NCI-H1092 (cell line): ENCODE results near the gene EIF2A.
A peak's percentile ranks its signal among the peaks of the same experiment; 100 is the strongest.
"Not testable (repeated sequence)": the region's sequence is repeated elsewhere in the genome, so short reads cannot be mapped to it uniquely, and the experiment has no call there.

Experiments used
- DNase-seq: peaks from one replicate; lab custom pipeline; 2025; lab: John Stamatoyannopoulos, UW

EIF2A gene

DNA sequence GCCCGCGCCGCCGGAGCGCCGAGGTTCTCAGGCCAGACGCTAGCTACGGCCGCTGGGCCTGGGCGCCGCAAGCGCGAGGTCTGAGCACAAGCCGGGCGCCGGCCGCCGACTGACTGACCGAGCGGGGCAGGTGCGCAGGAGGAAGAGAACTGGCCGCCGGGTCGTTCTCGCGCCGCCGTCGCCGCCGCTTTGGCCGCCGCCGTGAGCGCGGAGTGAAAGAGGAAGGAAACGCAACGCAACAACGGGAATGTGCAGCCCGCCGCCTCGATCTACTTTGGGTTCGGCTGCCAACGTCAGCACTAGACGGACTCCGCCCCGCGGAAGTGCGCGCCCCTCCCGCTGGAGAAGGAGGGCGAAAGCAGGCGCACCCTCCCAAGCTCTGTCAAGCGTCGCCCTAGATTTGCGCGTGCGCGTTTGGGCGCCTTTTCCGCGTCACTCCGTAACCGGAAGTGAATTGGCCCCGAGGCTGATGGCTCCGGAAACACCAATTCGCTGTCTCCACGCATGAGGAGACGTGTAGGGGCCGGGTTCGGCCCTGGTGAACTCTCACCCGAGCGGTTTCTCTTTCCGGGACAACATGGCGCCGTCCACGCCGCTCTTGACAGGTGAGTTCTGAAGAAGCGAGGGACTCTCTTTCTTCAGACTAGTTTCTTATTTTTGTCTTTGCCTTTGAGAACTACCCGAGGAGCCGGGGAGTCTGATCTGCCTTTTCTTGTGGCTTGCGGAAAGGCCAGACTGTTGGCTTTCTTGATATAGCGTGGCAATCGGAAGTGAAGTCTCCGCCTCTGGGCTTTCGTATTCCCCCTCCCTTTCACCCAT lies at the start of gene EIF2A, which contains the start of gene SERP1:
Gene EIF2A (plus strand): TSS at position 562 of the 819 bp plus-strand sequence. CDS start 16 bp downstream, at position 578.
Gene SERP1 (minus strand): TSS at position 271 of the 819 bp plus-strand sequence. CDS start 361 bp downstream, outside the sequence.
- peak; percentile 99 for DNase-seq

DNA sequence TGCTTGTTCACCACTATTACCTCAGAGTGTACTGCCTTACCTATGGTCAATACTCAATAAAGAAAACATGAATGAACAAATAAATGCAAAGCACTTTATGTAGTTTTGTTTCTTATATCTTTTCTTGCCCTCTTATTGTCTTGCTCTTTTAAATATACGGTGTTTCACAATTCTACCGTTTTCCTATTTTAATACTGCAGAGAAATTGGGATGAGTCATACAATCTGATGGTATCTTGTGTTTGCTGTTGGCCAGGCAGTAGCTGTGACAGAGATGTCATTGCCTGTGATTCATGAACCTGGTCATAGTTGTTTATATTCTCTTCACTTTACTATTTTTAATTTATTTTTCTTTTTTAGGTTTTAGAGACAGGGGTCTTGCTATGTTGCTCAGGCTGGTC lies 48.6 kb upstream of the EIF2A start:
- DNase-seq: no peak

DNA sequence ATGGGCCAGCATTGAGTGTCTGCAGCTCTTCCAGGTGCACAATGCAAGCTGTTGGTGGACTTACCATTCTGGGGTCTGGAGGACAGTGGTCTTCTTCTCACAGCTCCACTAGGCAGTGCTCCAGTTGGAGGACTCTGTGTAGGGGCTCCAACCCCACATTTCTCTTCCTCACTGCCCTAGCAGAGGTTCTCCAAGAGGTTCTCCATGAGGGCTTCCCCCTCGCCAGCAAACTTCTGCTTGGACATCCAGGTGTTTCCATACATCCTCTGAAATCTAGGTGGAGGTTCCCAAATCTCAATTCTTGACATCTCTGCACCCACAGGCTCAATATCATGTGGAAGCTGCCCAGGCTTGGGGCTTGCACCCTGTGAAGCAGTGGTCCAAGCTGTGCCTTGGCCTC lies 45.6 kb upstream of the EIF2A start:
- not testable (repeated sequence) for DNase-seq

DNA sequence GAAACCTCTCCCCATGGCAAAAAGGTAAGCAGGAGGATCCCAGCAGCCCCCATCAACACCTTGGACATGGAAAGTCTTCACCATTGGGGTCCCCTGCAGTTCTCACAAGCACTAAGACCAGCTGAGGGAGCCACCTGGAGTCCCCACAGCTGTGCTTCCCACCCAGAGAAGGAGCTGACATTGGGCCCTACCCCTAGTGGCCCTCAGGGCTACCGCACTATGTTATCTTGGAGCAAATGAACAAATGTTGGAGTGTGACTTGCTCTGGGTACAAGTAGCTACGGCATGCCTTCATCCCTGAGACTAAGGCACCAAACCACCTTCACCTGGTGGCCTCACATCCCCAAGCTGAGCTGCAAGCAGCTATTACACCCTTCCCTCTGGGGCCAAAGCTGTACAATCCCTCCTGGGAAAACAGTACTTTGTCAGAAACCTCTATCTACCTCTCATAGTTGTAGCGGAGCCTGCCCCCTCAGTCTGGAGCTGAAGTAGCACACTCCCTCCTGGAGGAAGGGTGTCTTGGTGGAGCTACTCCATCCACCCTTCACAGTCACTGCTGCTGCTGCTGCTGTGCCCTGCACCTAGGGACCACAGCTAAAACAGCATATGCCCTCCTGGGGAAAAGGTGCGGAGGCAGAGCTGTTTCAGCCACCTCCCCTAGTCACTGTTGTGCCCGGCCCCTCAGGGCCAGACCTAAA lies 43.0 kb upstream of the EIF2A start:
- DNase-seq: no peak

DNA sequence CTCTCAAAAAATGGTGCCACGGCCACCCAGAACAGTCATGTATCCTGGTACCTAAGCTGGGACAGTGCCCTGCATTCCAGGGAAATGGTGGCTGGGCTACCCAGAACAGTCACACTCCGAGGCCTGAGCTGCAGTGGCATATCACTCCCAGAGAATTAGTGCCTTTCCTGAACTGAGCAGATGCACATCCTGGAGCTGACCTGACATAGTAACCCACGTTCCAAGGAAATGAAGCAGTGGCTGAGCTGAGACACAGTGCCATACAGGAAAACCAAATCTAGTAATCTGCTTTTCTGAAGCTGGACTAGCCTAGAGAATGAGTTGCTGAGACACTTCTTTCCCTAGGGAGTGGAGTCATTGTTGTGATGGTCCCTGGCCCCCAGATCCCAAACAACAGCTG lies 42.1 kb upstream of the EIF2A start:
- no peak for DNase-seq

DNA sequence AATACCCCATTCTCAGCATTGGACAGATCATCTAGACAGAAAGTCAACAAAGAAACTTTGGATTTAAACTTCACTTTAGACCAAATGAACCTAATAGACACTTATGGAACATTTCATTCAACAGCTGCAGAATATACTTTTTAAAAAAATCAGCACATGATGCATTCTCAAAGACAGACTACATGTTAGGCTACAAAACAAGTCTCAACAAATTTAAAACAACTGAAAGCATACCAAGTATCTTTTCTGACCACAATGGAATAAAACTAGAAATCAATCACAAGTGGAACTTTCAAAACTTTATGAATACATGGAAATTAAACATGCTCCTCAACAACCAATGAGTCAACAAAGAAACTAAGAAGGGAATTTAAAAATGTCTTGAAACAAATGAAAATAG lies 38.2 kb upstream of the EIF2A start:
- DNase-seq: no peak

DNA sequence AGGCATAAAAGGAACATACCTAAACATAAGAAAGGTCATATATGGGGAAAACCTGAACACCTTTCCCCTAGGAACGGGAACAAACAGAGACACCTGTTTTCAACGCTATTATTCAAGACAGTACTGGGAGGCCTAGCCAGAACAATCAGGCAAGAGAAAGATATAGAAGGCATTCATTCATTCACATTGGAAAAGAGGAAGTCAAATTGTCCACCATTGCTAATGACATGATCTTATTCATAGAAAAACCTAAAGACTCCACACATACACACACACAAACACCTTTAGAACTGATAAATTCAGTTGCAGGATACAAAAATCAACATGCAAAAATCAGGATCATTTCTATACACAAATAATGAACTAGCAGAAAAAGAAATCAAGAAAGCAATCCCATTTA lies 36.8 kb upstream of the EIF2A start:
- no peak for DNase-seq

DNA sequence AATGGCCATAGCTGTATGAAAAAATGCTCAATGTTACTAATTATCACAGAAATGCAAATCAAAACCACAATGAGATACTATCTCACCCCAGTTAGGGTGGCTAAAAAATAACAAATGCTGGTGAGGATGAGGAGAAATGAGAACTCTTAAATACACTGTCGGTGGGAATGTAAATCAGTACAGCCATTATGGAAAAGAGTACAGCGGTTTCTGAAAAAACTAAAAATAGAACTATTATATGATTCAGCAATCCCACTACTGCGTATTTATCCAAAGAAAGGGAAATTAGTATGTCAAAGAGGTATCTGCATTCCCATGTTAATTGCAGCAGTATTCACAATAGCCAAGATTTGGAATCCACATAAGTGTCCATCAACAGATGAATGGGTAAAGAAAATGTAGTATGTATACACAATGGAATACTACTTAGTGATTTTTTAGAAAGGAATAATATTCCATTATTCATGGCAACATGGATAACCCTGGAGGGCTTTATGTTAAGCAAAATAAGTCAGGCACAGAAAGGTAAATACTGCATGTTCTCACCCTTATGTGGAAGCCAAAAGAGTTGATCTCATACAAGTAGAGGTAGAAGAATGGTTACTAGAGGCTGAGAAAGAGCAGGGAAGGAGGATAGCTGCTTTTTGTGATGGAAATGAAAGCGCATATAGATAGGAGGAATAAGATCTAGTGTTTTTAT lies 35.3 kb upstream of the EIF2A start:
- DNase-seq: no peak

DNA sequence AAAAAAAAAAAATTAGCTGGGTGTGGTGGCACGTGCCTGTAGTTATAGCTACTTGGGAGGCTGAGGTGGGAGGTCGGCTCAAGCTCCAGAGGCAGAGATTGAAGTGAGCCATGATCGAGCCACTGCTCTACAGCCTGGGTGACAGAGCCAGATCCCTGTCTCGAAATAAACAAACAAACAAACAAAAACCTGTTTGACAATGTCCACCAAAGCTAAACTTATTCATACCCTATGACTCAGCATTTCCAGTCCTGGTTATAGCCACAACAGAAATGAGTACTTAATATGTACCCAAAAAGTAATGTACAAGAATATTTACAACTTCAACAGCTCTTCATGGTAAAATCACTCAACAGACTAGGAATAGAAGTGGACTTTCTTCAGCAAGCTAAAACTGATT lies 31.4 kb upstream of the EIF2A start:
- DNase-seq: no peak

DNA sequence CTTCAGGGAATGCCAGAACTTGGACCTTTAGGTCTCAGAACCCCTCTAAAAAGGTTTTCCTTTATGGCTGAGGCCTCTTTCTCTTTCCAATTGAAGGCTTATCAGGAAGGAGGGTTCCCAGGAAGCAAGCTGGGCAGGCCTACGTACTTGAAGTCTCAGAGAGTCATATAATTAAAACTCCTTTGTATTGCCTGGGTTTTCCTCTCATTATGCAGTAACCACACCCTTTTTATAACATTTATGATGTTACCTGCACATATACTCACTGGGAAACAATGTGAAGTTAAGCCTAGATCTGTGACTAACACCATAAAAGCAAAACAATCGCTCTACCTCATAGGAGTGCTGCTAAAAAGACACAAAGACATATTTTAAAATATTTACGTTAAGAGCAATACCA lies 27.6 kb upstream of the EIF2A start:
- DNase-seq: no peak

DNA sequence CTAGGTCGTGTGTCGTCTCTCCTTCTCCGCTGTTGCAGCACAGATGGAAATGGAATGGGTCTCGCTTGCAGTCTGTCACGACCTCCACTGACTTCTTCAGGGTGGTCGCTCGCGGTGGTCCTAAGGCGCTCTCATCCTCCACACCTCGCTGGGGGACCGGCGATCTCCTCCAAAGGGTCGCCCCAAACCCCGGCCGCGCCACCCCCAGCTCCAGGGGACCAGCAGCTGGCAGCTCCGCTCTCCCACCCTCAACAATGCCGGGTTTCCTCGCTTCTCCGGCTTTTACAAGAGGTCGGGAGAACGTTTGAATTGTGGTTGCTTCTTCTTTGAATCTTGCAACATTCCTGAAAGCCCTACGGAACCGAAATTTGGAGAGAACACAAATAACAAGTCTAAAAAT lies 26.2 kb upstream of the EIF2A start:
- no peak for DNase-seq

DNA sequence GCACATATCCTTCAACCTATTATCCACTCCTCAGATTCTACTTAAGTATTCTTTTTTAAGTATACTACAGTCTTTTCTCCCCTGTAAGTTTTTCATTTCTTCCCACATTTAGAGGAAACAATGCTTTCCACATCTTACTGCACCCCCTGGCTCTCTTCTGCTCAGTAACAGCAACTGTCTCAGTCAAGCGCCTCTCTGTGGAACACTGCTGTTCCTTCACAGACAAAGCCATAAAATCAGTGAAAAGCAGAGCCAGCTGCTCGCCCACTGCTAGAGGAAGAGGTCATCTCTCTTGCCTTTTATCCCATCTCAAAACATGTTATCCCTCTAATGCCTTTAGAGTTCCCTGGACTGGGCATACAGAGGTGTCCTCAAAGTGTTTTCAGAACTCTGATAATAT lies 25.1 kb upstream of the EIF2A start:
- DNase-seq: no peak

DNA sequence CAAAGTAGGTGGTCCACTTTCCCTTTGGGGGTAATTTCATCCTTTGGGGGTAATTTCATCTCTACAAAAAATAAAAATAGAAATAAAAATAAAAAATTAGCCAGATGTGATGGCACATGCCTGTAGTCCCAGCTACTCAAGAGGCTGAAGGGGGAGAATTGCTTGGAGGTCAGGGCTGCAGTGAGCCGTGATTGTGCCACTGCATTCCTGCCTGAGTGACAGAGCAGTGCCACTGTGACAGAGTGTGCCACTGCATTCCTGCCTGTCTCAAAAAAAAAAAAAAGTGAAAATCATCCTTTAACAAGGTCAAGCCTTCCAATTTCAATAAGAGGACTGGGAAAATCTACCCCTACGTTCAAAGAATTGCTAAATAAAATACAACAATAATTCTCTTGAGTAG lies 23.0 kb upstream of the EIF2A start:
- no peak for DNase-seq

DNA sequence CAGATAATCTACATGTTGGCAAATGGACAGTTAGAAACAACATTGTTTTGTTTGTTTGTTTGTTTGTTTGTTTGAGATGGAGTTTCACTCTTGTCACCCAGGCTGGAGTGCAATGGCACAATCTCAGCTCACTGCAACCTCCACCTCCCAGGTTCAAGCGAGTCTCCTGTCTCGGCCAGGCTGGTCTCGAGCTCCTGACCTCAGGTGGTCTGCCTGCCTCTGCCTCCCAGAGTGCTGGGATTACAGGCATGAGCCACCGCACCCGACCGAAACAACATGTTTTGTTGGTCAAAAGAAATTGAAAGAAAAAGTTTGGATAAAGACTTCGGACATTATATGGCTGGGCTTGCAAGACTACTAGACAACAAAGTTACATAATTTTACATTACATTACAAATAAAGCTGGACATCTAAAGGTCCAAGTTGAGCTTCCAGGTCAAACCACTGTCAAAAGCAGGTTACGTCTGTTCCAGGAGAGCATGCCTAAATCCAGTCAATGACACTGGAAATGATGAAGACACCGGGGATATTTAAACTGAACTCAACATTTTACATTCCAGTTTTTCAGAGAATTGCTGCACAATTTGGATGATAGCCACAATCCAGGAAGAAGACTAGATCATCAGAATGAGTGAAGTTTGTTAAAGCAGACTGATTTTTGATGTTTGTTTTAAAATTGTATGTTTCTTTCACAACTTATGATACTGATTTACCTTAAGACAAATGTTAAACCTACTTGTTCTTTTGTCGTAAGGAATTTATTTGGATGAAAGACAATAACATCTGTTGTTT lies 18.9 kb upstream of the EIF2A start:
- no peak for DNase-seq

DNA sequence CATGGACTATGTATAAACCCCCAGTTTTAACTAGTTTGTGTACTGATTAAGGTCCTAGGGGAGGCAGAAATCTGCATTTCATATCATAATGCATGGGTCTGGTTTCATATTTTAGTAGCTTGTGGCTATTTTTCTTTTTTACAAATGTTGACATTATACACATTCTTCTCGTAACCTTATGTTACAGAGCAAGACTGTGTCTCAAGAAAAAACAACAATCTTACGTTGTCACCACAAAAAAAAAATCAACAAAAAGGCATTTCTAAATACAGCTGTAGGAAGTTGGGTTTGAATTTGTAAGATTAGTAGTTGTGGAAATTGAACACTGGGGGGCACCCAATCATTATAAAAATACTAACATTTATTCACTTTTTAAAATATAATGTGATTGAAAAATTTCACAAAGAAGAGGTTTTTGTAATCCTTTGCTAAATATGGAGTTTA lies 18.2 kb upstream of the EIF2A start:
- DNase-seq: no peak

DNA sequence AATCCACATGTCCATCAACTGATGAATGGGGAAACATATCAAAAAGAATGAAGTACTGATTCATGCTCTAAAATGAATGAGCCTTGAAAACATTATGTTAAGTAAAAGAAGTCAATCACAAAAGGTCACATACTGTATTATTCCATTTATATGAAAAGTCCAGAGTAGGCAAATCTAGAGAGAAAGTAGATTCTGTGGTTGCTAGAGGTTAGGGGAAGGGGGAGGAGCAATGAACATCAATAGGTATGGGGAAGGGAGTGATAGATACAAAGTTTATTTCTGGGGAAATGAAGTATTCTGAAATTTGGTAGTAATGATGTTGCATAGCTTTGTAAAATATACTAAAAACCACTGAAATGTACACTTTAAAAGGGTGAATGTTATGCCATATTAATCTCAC lies 14.8 kb upstream of the EIF2A start:
- DNase-seq: no peak

DNA sequence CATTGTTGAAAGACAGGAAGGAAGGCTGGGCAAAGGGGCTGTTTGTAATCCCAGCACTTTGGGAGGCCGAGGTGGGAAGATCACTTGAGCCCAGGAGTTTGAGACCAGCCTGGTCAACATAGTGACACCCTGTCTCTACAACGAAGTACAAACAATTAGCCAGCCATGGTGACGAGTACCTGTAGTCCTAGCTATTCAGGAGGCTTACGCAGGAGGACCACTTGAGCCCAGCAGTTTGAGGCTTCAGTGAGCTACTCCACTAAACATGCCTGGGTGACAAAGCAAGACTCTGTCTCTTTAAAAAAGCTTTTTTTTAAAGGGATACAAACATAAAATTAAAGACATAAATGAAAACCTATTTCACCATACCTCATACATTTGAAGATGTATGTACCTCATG lies 11.4 kb upstream of the EIF2A start:
- no peak for DNase-seq

DNA sequence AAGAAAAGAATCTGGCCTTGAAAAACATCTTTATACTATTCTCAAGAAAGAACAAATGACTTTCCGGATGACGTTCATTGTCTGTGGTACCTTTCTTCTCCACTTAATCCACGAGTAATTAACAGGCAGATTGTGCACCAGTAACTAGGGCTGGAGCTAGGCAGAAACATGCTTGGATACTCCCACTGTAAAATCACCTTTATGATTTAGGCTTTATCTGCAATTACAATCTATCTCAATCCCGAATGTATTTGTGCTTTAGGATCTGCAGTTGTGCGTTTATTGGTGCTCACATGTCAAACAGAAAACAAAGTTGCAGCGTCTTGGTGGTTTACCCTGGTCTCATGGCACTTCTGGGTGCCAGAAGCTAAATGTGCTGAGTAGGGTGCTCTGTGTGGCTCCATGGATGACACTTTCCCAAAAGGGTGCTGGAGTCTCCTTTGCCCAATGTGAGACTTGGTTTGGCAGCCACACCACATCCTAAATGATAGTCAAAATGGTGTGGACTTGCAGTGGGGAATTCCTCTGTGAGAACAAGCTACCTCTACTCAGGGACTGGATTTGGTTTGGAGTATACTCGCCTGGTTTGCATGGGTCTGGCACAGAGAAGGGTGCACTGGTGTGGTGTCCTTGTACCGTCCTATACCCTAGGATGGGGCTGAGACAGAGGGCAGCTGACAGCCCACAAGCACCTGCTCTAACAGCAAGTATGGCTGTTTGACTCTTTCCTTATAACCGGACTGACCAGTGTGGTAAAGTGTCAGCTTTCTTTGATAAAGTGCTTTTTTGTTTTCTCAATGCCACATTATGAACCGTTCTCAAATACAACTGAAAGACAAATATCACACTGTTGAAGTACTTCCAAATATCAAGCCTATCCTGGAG lies 8.0 kb upstream of the EIF2A start:
- no peak for DNase-seq

DNA sequence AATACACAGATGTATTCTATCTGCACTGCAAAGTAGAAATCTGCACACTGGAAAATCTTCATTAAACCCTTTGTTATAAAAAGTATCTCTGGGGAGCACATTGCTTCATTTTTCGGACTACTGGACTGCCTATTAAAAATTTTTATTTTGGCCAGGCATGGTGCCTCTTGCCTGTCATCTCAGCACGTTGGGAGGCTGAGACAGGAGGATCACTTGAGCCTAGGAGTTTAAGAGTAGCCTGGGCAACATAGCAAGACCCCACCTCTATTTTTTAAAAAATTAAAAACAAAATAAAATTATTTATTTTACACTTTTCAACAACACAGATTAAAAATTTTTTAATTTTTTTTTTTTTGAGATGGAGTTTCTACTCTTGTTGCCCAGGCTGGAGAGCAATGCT lies 6.3 kb upstream of the EIF2A start:
- DNase-seq: no peak

DNA sequence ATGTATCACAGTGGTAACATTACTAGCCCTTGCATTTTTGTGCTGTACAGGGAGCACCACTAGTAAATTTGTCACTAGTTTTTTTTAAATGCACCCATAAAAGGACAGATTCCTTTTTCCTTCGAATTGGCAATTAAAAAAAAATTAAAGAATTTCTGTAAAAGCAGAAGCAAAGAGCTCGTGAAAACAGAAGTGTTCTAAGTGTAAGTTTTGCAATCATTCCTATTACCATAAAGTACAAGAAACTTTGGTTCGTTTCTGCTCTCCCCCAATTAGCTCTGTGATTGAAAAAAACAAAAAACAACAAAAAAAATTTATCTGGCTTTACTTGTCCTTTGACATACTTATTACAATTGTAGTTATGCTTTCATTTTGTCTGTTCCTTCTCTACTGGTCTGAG lies 5.6 kb upstream of the EIF2A start:
- no peak for DNase-seq

DNA sequence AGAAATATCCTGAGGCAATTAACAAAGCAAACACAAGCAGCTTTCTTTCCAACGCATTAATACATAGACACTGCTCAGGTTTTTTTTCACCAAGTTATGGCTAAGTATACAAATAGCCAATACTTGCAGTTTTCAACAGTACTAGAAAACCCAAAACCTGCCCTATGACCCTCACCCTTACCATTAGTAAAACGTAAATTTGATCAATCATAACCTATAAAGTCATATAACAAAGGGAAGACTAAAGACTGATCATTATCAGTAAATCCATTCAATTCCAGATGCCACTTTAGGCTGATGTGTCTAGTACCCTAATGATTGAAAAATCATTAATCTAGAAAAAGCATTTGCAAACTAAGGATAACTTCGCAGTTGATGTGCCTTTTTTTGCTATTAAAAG lies 3.5 kb upstream of the EIF2A start:
- no peak for DNase-seq
